HG03469 (cell line): ENCODE measurements around the gene COQ10B.
"Not testable (repeated sequence)": the region's sequence is repeated elsewhere in the genome, so short reads cannot be mapped to it uniquely, and the experiment has no call there.

Source experiments
- ATAC-seq: cut with Tn5 transposase; IDR thresholded peaks from one replicate; pipeline ENCODE4 v1.9.1; 2021; ENCODE audit warnings: mild to moderate bottlenecking, moderate library complexity, moderate number of reproducible peaks; ENCODE audit not compliant: unreplicated experiment

Gene COQ10B

GRCh38 chr2:197450465-197450864 is 2.9 kb upstream of the COQ10B start:
- ATAC-seq = no peak

GRCh38 chr2:197450935-197451358 is 2.4 kb upstream of the COQ10B start:
- ATAC-seq = not testable (repeated sequence)

GRCh38 chr2:197452754-197453122 is 614 bp upstream of the COQ10B start:
- ATAC-seq = no peak

GRCh38 chr2:197453914-197454398 is 604 bp downstream of the COQ10B start:
- ATAC-seq = peak; percentile 23

- no peak for ATAC-seq
Observed at GRCh38 chr2:197454923-197455322, 1.6 kb downstream of the COQ10B start.

- no peak for ATAC-seq
Observed at GRCh38 chr2:197455428-197455827, 2.1 kb downstream of the COQ10B start.

GRCh38 chr2:197460649-197461048 is 7.3 kb downstream of the COQ10B start:
- ATAC-seq = no peak

GRCh38 chr2:197461057-197461456 is 7.7 kb downstream of the COQ10B start:
- ATAC-seq = no peak

GRCh38 chr2:197464175-197464574 is 10.8 kb downstream of the COQ10B start:
- ATAC-seq = no peak

- ATAC-seq = no peak
Observed at GRCh38 chr2:197472166-197472565, 18.8 kb downstream of the COQ10B start.

- no peak for ATAC-seq
Observed at GRCh38 chr2:197477797-197478196, 24.4 kb downstream of the COQ10B start.

GRCh38 chr2:197480165-197481036 is 27.0 kb downstream of the COQ10B start:
- no peak for ATAC-seq

- ATAC-seq = not testable (repeated sequence)
Observed at GRCh38 chr2:197484248-197484647, 30.9 kb downstream of the COQ10B start.

GRCh38 chr2:197486175-197486574 is 32.8 kb downstream of the COQ10B start:
- ATAC-seq = no peak

GRCh38 chr2:197487385-197487784 is 34.0 kb downstream of the COQ10B start:
- no peak for ATAC-seq

GRCh38 chr2:197495433-197496134 is 42.2 kb downstream of the COQ10B start:
- ATAC-seq = no peak

- no peak for ATAC-seq
Observed at GRCh38 chr2:197496695-197497094, 43.3 kb downstream of the COQ10B start.

- no peak for ATAC-seq
Observed at GRCh38 chr2:197497326-197497725, 44.0 kb downstream of the COQ10B start.

- no peak for ATAC-seq
Observed at GRCh38 chr2:197498235-197498936, 45.0 kb downstream of the COQ10B start.

- no peak for ATAC-seq
Observed at GRCh38 chr2:197498937-197499593, 45.7 kb downstream of the COQ10B start.
